Measurements from ENCODE around the gene ARID1B. TPM values are rescaled to one million over a fixed set of nuclear protein-coding genes. Genes with fewer than 3 reads are reported as not detected.

The ARID1B gene
- total RNA-seq, 1 donor from 2014 or later: 47.3 TPM

DNA sequence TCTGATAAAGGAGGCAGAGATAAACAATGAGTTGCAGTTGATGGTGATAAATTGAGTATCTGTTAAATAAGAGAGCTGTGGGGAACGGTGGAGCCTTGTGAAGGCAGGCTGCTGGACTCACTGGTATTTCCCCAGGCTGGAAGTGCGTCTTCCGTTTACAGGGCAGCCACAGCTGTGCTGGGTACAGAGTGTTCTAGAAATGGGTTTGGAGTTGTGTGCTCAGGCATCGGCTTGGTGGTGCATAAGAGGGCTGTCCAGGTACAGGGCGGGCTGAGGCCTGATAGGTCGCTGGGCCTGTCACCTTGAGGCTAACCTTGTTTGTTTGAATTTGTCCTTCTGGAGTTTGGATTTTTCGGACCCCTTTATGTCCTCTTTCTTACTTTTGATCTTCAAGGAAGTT, 39.3 kb downstream of the ARID1B start:
- no peak for DNase-seq (ENCODE audit: low read depth)
- no peaks in the 10 kb centered on the region for H3K36me3 ChIP-seq (ENCODE audit: control insufficient read depth, insufficient read depth, low read length)
- H3K4me3 ChIP-seq (ENCODE audit: low read depth, low read length): no peak overlapping the region
- H3K27me3 ChIP-seq (ENCODE audit: control insufficient read depth, insufficient read depth, low read length): no peaks in the 10 kb centered on the region
- TF ChIP-seq, protein P1, sequence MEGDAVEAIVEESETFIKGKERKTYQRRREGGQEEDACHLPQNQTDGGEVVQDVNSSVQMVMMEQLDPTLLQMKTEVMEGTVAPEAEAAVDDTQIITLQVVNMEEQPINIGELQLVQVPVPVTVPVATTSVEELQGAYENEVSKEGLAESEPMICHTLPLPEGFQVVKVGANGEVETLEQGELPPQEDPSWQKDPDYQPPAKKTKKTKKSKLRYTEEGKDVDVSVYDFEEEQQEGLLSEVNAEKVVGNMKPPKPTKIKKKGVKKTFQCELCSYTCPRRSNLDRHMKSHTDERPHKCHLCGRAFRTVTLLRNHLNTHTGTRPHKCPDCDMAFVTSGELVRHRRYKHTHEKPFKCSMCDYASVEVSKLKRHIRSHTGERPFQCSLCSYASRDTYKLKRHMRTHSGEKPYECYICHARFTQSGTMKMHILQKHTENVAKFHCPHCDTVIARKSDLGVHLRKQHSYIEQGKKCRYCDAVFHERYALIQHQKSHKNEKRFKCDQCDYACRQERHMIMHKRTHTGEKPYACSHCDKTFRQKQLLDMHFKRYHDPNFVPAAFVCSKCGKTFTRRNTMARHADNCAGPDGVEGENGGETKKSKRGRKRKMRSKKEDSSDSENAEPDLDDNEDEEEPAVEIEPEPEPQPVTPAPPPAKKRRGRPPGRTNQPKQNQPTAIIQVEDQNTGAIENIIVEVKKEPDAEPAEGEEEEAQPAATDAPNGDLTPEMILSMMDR (IDR thresholded peaks at IDR 0.05; ENCODE audit: insufficient read depth, low read length, poor library complexity, severe bottlenecking): no peak

DNA sequence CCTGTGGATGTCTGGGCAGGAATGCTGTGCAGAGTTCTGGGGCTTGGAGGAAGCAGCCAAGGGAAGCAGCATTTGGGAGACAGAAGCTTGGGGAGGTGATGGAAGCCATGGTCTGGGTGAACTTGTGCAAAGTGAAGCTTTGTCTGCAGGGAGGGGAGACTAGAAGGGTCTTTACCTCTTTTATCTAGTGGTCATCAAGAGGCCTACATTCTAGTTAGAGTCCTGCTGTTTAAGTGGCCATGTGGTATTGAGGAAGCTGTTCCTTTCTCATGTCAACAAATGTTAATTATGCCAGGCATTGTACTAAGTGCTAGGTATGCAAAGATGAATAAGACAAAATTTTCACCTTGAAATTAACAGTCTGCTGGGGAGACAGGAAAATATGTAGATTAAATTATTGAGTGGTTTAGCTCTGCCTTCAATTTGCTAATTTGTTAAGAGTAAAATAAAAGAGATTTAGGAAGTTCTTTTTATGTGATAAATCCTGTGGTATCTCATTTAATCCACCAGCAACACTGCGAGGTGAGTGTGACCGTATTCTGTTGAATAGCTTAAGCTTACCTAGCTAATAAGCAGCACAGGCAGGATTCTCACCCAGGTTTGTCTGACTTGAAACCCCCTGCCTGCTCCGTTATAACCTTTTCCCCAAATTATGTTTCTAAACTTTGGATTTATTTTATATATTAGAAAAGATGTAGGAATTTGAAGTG, 43.1 kb downstream of the ARID1B start:
- no peaks in the 10 kb centered on the region for H3K36me3 ChIP-seq (ENCODE audit: control insufficient read depth, insufficient read depth, low read length)
- no peak for DNase-seq (ENCODE audit: low read depth)
- no peak overlapping the region for H3K4me3 ChIP-seq (ENCODE audit: low read depth, low read length)
- no peaks in the 10 kb centered on the region for H3K27me3 ChIP-seq (ENCODE audit: control insufficient read depth, insufficient read depth, low read length)
- TF ChIP-seq, protein P1 (IDR thresholded peaks at IDR 0.05; ENCODE audit: insufficient read depth, low read length, poor library complexity, severe bottlenecking): no peak

DNA sequence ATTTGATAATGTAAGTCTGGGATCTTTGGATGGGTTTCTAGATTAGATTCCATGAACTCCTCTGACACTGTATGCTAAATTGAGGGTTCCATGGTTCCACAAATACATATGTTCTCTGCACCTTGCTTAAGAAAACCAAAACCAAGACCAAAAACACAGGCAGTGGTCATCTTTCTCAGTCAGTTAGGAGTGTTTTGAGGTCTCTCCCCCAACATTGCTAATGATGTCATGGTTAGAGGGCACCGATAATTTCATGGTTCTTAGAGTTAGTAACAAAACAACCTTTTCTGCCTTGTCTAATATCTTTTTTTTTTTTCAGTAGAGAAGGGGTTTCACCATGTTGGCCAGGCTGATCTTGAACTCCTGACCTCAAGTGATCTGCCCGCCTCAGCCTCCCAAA, 44.5 kb downstream of the ARID1B start:
- Histone ChIP-seq H3K27me3 (ENCODE audit: control insufficient read depth, insufficient read depth, low read length) (no peaks in the 10 kb centered on the region), H3K4me3 (ENCODE audit: low read depth, low read length) (no peak overlapping the region), H3K36me3 (ENCODE audit: control insufficient read depth, insufficient read depth, low read length) (no peaks in the 10 kb centered on the region)
- TF ChIP-seq, protein P1 (IDR thresholded peaks at IDR 0.05; ENCODE audit: insufficient read depth, low read length, poor library complexity, severe bottlenecking): no peak
- no peak for DNase-seq (ENCODE audit: low read depth)

DNA sequence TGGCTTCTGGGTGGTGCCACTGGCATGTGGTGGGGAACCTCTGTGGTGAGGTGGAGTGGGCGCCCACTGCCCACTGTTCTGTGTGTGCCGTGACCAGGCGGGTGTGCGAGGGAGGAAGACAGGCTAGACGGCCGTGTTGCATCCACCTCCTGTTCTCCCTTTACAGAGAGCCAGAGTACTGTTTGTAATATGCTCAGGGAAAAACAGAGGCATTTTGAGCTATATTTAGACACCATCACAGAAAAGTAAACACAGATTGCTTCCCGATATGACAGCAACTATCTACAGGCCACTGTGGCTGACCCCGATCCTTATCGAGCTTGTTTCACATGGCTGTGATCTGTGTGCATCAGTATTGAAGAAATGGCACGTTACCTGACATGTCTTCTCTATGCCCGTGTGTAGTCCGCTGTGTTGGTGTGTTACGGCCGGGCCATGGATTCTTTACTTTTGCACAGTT, 45.6 kb downstream of the ARID1B start:
- no peak for DNase-seq (ENCODE audit: low read depth)
- Histone ChIP-seq H3K4me3 (ENCODE audit: low read depth, low read length) (no peak overlapping the region), H3K27me3 (ENCODE audit: control insufficient read depth, insufficient read depth, low read length) (no peaks in the 10 kb centered on the region), H3K36me3 (ENCODE audit: control insufficient read depth, insufficient read depth, low read length) (no peaks in the 10 kb centered on the region)
- TF ChIP-seq, protein P1 (IDR thresholded peaks at IDR 0.05; ENCODE audit: insufficient read depth, low read length, poor library complexity, severe bottlenecking): no peak

DNA sequence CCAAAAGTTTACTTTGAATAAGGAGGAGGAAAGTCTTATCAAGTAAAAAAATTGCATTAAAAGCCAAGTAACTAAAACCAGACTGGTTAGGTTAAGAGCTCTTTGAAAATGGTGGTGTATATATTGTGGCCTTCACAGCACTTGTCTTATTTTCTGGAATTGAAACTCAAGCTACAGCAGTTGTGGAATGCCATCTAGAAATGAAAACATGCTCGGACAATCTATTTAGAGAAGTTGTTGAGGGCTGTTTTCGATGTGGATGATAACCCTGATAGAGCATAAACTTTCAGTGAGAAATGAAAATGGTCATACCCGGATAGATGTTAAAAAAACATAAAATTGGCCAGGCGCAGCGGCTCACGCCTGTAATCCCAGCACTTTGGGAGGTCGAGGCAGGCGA, 47.0 kb downstream of the ARID1B start:
- no peaks in the 10 kb centered on the region for H3K27me3 ChIP-seq (ENCODE audit: control insufficient read depth, insufficient read depth, low read length)
- no peaks in the 10 kb centered on the region for H3K36me3 ChIP-seq (ENCODE audit: control insufficient read depth, insufficient read depth, low read length)
- TF ChIP-seq, protein P1 (IDR thresholded peaks at IDR 0.05; ENCODE audit: insufficient read depth, low read length, poor library complexity, severe bottlenecking): no peak
- H3K4me3 ChIP-seq (ENCODE audit: low read depth, low read length): no peak overlapping the region
- no peak for DNase-seq (ENCODE audit: low read depth)

DNA sequence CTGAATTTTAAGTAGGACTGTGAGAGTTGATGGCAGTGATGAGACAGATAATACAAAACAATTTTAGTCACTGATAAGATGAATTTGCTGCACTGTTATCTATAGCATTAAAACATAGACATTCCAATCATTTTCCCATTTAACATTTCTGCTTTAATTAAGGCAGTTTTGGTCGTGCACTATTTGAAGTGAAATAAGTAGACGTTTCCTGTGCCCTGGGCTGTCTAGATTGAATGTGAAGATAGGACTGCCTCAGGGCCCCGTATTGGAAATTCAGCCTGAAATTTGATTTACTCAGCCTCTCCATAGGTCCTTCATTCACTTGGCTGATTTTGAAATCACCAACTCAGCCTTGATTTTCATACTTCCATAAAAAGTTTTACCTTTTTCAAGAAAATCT, 48.3 kb downstream of the ARID1B start:
- no peaks in the 10 kb centered on the region for H3K27me3 ChIP-seq (ENCODE audit: control insufficient read depth, insufficient read depth, low read length)
- DNase-seq (ENCODE audit: low read depth): no peak
- no peak overlapping the region for H3K4me3 ChIP-seq (ENCODE audit: low read depth, low read length)
- H3K36me3 ChIP-seq (ENCODE audit: control insufficient read depth, insufficient read depth, low read length): no peaks in the 10 kb centered on the region
- TF ChIP-seq, protein P1 (IDR thresholded peaks at IDR 0.05; ENCODE audit: insufficient read depth, low read length, poor library complexity, severe bottlenecking): no peak
